PC-3 (cell line): Measurements from ENCODE around the gene AKR1C2. TPM values are rescaled to one million over a fixed set of nuclear protein-coding genes. Genes with fewer than 3 reads are reported as not detected.
"Not testable (repeated sequence)": the region's sequence is repeated elsewhere in the genome, so short reads cannot be mapped to it uniquely, and the experiment has no call there.

Experiments used
- ATAC-seq: fragments of 200-7000 bp; cut with Tn5 transposase; 2 replicates; pipeline ENCODE4 v1.9.1; 2020; ENCODE audit warnings: mild to moderate bottlenecking, moderate library complexity
- BruUV-seq: library from RNA; stranded (reverse); fragments of 400-500 nt; replicated peaks from 2 replicates; lab custom pipeline; 2021; lab: Mats Ljungman, UMichigan
- CTCF ChIA-PET: fragments of 300-600 bp; sonication (Branson Sonifier 250); formaldehyde crosslinking; loops from one replicate; lab custom pipeline; 2022; ENCODE audit warnings: antibody characterized with exemption; lab: Charles Lee
- POLR2A ChIA-PET: fragments of 300-600 bp; sonication (Branson Sonifier 250); formaldehyde crosslinking; loops from one replicate; lab custom pipeline; 2022; ENCODE audit warnings: antibody characterized with exemption; ENCODE audit not compliant: unreplicated experiment; lab: Charles Lee
- DNase-seq: peaks from one replicate; pipeline ENCODE4 v3.0.0-alpha.2; 2015
- H2AFZ ChIP-seq: fragments of 300-600 bp; sonication (generic); 2 replicates; pipeline ENCODE4 v1.6.0; 2016; ENCODE audit warnings: antibody characterized with exemption, low read length
- H3F3A ChIP-seq: fragments of 300-600 bp; sonication (generic); one replicate; pipeline ENCODE4 v1.6.0; 2017; ENCODE audit warnings: antibody characterized with exemption, low read length, control low read depth, mild to moderate bottlenecking; ENCODE audit not compliant: unreplicated experiment
- H3K27ac ChIP-seq: fragments of 300-600 bp; sonication (generic); 2 replicates; pipeline ENCODE4 v1.5.1; 2016; ENCODE audit warnings: mild to moderate bottlenecking, low read length
- H3K27me3 ChIP-seq: fragments of 300-600 bp; sonication (generic); 2 replicates; pipeline ENCODE4 v1.6.1; 2016; ENCODE audit warnings: low read length, mixed read lengths
- H3K36me3 ChIP-seq: fragments of 300-600 bp; sonication (generic); 2 replicates; pipeline ENCODE4 v1.6.1; 2016; ENCODE audit warnings: low read depth, mixed run types, low read length, mixed read lengths
- H3K4me1 ChIP-seq: fragments of 300-600 bp; sonication (generic); 2 replicates; pipeline ENCODE4 v1.5.1; 2016; ENCODE audit warnings: low read length; ENCODE audit not compliant: insufficient read depth
- H3K4me2 ChIP-seq: fragments of 300-600 bp; sonication (generic); 2 replicates; pipeline ENCODE4 v1.6.0; 2016; ENCODE audit warnings: low read length
- H3K4me3 ChIP-seq: fragments of 300-600 bp; sonication (generic); 2 replicates; pipeline ENCODE4 v1.5.1; 2016; ENCODE audit warnings: mild to moderate bottlenecking, low read length, mixed read lengths
- H3K79me2 ChIP-seq: fragments of 300-600 bp; sonication (generic); 2 replicates; pipeline ENCODE4 v1.6.1; 2017; ENCODE audit warnings: low read length, mixed read lengths
- H3K9ac ChIP-seq: fragments of 300-600 bp; sonication (generic); 2 replicates; pipeline ENCODE4 v1.6.0; 2016; ENCODE audit warnings: mild to moderate bottlenecking, low read length
- H3K9me2 ChIP-seq: fragments of 300-600 bp; sonication (generic); replicated peaks from 2 replicates; pipeline ENCODE4 v1.6.1; 2016; ENCODE audit warnings: mixed run types, low read length, mixed read lengths
- H3K9me3 ChIP-seq: fragments of 300-600 bp; sonication (generic); 2 replicates; pipeline ENCODE4 v1.6.1; 2016; ENCODE audit warnings: low read length, mixed read lengths
- H4K20me1 ChIP-seq: fragments of 300-600 bp; sonication (generic); 2 replicates; pipeline ENCODE4 v1.6.1; 2016; ENCODE audit warnings: low read length, mixed read lengths
- EZH2 ChIP-seq: fragments of 300-600 bp; sonication (generic); IDR thresholded peaks from one replicate; pipeline ENCODE4 v1.6.1; 2017; ENCODE audit warnings: antibody characterized with exemption, mild to moderate bottlenecking, low read length; ENCODE audit not compliant: unreplicated experiment
- EZH2phosphoT487 ChIP-seq: fragments of 300-600 bp; sonication (generic); IDR thresholded peaks from 2 replicates; pipeline ENCODE4 v1.6.1; 2018; ENCODE audit warnings: mild to moderate bottlenecking, antibody characterized with exemption, low read length, borderline replicate concordance
- intact Hi-C: fragments of 100-400 bp; cut with micrococcal nuclease; formaldehyde crosslinking; loops from 2 replicates; pipeline ENCODE4 v1.9.0; 2023
- total RNA-seq: library from RNA; depleted of rRNA; stranded (reverse); fragments of >200 nt; gene quantifications from 2 replicates; pipeline ENCODE4 v1.2.3, GENCODE V29; 2014
- TF ChIP-seq, protein P1 (sequence below): fragments of 300-600 bp; sonication (generic); conservative IDR thresholded peaks from 2 replicates; pipeline ENCODE4 v1.5.1; 2017; ENCODE audit warnings: antibody characterized with exemption, low read depth, mild to moderate bottlenecking, low read length

The AKR1C2 gene
- total RNA-seq, 1 experiment from 2014 or later: 0.66 TPM

DNA sequence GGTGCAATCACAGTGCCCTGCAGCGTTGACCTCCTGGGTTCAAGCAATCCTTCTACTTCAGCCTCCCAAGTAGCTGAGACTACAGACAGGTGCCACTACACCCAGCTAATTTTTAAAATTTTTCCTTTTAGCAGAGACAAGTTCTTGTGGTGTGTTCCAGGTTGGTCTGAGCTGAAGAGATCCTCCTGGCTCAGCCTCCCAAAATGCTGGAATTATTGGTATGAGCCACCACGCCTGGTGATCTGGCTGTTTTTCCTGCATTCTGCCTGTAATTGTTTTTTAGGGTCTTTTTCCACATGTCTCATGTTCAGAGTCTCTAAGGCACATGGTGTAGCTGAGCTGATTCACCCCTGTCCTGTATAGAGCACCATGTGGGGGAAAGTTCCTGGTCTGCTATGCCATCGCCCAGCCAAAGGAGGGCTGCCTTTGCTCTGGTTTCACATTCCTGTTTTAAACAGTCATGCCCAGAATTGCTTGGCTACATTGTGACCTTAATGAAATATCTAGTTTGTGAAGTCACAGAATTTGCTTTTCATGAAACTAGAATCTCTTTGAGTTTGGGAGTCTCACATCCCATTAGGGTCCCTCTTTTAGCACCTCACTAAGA, 15.1 kb upstream of the AKR1C2 start:
- H4K20me1 ChIP-seq: not testable (repeated sequence)
- POLR2A ChIA-PET: interaction anchor here (0.6 kb wide), 1 partner anchor 1184 kb away, joined by 3 read pairs; the partner anchor contains the start of gene PFKFB3

DNA sequence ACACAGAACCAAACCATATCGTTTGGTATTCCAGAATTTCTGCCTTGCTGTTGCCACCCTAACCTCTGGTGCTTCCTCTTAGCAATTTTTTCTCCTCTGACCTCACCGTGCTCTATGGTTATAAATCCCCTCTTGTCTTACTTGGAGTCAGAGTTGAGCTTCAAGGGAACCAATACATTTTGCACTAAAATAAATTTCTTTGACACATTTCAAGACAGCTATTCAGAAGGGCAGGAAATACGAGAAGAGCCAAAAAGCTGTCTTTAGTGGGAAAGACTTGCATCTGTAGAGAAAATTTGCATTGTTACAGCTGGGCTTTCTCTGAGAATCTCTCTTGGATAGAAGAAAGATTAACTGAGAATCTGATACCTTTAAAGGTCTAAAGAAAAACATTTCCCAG, 14.5 kb upstream of the AKR1C2 start:
- no peak overlapping the region for H2AFZ ChIP-seq
- intact Hi-C loops: loop anchor here (2.0 to 5.0 kb wide), 2 partner anchors 77 to 264 kb away; partner anchors contain the start of gene AKR1C3

More for the DNA sequence above, 15.1 kb upstream of the AKR1C2 start:
- H3K9me3 ChIP-seq, H3K27me3 ChIP-seq, H3K9me2 ChIP-seq, H3K4me2 ChIP-seq, BruUV-seq, H2AFZ ChIP-seq, CTCF ChIA-PET, H3F3A ChIP-seq, H3K36me3 ChIP-seq, H3K4me3 ChIP-seq, H3K79me2 ChIP-seq, H3K9ac ChIP-seq: not testable (repeated sequence)
- Histone ChIP-seq H3K4me1 (peaks cover 33% of the 10 kb centered on the region), H3K27ac (peak overlapping the region; percentile 49)
- intact Hi-C loops: loop anchor here (2.0 to 5.0 kb wide), 2 partner anchors 76 to 264 kb away; partner anchors contain the start of gene AKR1C3
- ATAC-seq: peak; percentile 79
- DNase-seq: peak; percentile 61
- TF ChIP-seq, protein P1, sequence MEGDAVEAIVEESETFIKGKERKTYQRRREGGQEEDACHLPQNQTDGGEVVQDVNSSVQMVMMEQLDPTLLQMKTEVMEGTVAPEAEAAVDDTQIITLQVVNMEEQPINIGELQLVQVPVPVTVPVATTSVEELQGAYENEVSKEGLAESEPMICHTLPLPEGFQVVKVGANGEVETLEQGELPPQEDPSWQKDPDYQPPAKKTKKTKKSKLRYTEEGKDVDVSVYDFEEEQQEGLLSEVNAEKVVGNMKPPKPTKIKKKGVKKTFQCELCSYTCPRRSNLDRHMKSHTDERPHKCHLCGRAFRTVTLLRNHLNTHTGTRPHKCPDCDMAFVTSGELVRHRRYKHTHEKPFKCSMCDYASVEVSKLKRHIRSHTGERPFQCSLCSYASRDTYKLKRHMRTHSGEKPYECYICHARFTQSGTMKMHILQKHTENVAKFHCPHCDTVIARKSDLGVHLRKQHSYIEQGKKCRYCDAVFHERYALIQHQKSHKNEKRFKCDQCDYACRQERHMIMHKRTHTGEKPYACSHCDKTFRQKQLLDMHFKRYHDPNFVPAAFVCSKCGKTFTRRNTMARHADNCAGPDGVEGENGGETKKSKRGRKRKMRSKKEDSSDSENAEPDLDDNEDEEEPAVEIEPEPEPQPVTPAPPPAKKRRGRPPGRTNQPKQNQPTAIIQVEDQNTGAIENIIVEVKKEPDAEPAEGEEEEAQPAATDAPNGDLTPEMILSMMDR: peak; percentile 31; the same call in 1 of the 2 replicates

DNA sequence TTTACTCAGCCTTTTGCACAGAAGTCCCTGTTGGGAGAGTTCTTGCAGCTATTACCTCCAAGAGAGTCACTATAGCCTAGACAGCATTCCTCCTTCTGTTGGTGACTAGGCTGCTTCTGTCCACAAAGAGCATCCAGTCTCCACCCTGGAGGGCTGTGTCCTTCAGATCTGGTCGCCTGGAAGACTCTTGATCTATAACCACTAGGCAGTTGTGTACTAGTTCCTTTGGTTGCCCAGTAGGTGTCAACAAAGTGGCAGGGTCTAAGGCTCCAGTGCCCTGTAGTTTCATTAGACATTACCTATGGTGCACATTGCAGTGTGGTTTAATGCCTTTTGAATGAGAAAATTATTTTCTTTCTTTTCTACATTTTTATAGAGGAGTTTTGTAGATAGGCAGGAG, 11.3 kb upstream of the AKR1C2 start:
- ATAC-seq: peak; percentile 21
- Histone ChIP-seq H3K4me3 (no peak overlapping the region), H3K9ac (no peak overlapping the region), H3F3A (no peaks in the 10 kb centered on the region), H3K4me1 (peaks cover 21% of the 10 kb centered on the region), H3K27ac (no peak overlapping the region), H3K79me2 (no peaks in the 10 kb centered on the region), H3K9me2 (no peaks in the 10 kb centered on the region), H3K4me2 (no peak overlapping the region), H3K27me3 (no peaks in the 10 kb centered on the region), H4K20me1 (no peaks in the 10 kb centered on the region), H3K36me3 (no peaks in the 10 kb centered on the region), H3K9me3 (no peaks in the 10 kb centered on the region), H2AFZ (no peak overlapping the region)
- CTCF ChIA-PET: no interaction called here
- BruUV-seq: no TSS peak
- peak; percentile 11 for DNase-seq
- TF ChIP-seq EZH2phosphoT487 (no peak), EZH2 (no peak)
- TF ChIP-seq, protein P1: peak; percentile 33; the same call in 1 of the 2 replicates
- POLR2A ChIA-PET: no interaction called here
- intact Hi-C loops: loop anchor here (1.0 to 5.0 kb wide), 2 partner anchors 166 to 267 kb away; no protein-coding TSS in a partner anchor

More for the DNA sequence above, 14.5 kb upstream of the AKR1C2 start:
- ChIA-PET POLR2A (interaction anchor here (0.6 kb wide), 1 partner anchor 1185 kb away, joined by 3 read pairs; the partner anchor contains the start of gene PFKFB3), CTCF (no interaction called here)
- peak overlapping the region; percentile 49; the same call in 1 of the 2 replicates for H3K27ac ChIP-seq
- H3K79me2 ChIP-seq: no peaks in the 10 kb centered on the region
- no TSS peak for BruUV-seq
- H3K9me3 ChIP-seq: no peaks in the 10 kb centered on the region
- no peak for ATAC-seq
- H3K9me2 ChIP-seq: no peaks in the 10 kb centered on the region
- no peaks in the 10 kb centered on the region for H3F3A ChIP-seq
- H3K36me3 ChIP-seq: no peaks in the 10 kb centered on the region
- no peaks in the 10 kb centered on the region for H3K27me3 ChIP-seq
- H3K9ac ChIP-seq: no peak overlapping the region
- DNase-seq: no peak
- no peaks in the 10 kb centered on the region for H4K20me1 ChIP-seq
- no peak overlapping the region for H3K4me3 ChIP-seq
- H3K4me1 ChIP-seq: peaks cover 36% of the 10 kb centered on the region
- H3K4me2 ChIP-seq: no peak overlapping the region
- TF ChIP-seq EZH2phosphoT487 (no peak), EZH2 (no peak)
- TF ChIP-seq, protein P1: no peak

DNA sequence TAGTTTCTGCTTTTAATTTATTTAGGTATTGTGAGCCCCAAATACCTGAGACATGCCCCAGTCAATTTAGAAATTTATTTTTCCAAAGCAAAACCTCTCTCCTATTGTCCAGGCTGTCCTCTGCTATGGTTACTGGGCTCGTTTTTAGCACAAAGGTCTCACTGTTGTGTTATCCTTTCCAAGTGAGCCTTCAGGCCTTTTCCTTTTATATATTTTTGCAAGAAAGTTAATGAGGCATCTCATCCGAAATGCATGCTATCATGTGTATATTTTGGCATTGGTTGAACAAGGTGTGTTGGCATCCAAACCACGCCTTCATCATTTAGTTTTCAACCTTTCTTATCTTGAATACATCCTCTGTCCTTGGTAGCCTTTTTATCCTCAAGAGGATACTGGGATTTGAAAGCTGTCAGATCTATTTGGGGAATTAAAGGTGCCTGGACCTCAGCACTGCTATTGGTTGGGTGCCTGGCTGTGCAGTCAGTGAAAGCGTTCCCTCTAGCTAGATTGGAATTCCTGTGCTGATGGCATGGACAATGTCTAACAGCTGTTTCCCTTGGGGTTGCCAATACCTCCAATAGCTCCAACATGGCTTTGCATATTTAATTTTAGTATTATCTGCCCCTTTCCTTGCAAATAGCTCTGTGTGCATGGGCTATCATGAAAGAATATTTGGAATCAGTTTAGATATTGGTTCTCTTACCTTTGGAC, 10.7 kb upstream of the AKR1C2 start:
- intact Hi-C loops: loop anchor here (1.0 kb wide), 1 partner anchor 165 kb away; no protein-coding TSS in a partner anchor
- not testable (repeated sequence) for BruUV-seq

More for the DNA sequence above, 10.7 kb upstream of the AKR1C2 start:
- H3K36me3 ChIP-seq, H3K9me2 ChIP-seq, H3K79me2 ChIP-seq, H3K4me3 ChIP-seq, H4K20me1 ChIP-seq, H3K9ac ChIP-seq, H3K27me3 ChIP-seq, H3K4me2 ChIP-seq, H2AFZ ChIP-seq, CTCF ChIA-PET, H3F3A ChIP-seq, POLR2A ChIA-PET, H3K9me3 ChIP-seq: not testable (repeated sequence)
- DNase-seq (peak; percentile 33), ATAC-seq (peak; percentile 67)
- Histone ChIP-seq H3K4me1 (peaks cover 16% of the 10 kb centered on the region), H3K27ac (peak overlapping the region; percentile 62)
